GM13977 (cell line): ENCODE measurements around the gene RNF34.

ENCODE experiments used
- DNase-seq: peaks from one replicate; pipeline ENCODE4 v3.0.0; 2012; ENCODE audit warnings: low spot score
- CTCF ChIP-seq: IDR thresholded peaks from 2 replicates; pipeline ENCODE4 v1.5.1; 2012; ENCODE audit warnings: mild to moderate bottlenecking, control low read depth; ENCODE audit not compliant: insufficient read depth; ENCODE audit errors: extremely low read depth, missing control alignments
- in situ Hi-C: fragments of 300-500 bp; cut with MboI; formaldehyde crosslinking; loops from one replicate; pipeline ENCODE4 v1.12.0; 2022; ENCODE audit warnings: low sequenced_read_pairs, low pct_unique_long_range_greater_than_20kb, mixed read lengths, inconsistent platforms; ENCODE audit not compliant: unreplicated experiment

RNF34 gene

GRCh38 chr12:121443193-121443870 lies 43.4 kb downstream of the RNF34 start:
- peak; percentile 92 for TF ChIP-seq CTCF
- in situ Hi-C loops = loop anchor here (25.0 kb wide), 1 partner anchor 381 kb away; no protein-coding TSS in a partner anchor
- peak; percentile 92 for DNase-seq

- peak; percentile 12 for DNase-seq
- no peak for TF ChIP-seq CTCF
- in situ Hi-C loops = loop anchor here (25.0 kb wide), 1 partner anchor 382 kb away; no protein-coding TSS in a partner anchor
Observed at GRCh38 chr12:121443911-121444841, 44.3 kb downstream of the RNF34 start.

GRCh38 chr12:121444842-121445202 lies 44.9 kb downstream of the RNF34 start:
- no peak for TF ChIP-seq CTCF
- peak; percentile 31 for DNase-seq
- in situ Hi-C loops = loop anchor here (25.0 kb wide), 1 partner anchor 383 kb away; no protein-coding TSS in a partner anchor

GRCh38 chr12:121446750-121447149 lies 46.8 kb downstream of the RNF34 start:
- in situ Hi-C loops = loop anchor here (25.0 kb wide), 1 partner anchor 384 kb away; no protein-coding TSS in a partner anchor
- DNase-seq = no peak
- no peak for TF ChIP-seq CTCF

GRCh38 chr12:121448771-121449315 lies 48.9 kb downstream of the RNF34 start:
- TF ChIP-seq CTCF = no peak
- in situ Hi-C loops = loop anchor here (25.0 kb wide), 1 partner anchor 387 kb away; no protein-coding TSS in a partner anchor
- no peak for DNase-seq

GRCh38 chr12:121451961-121452339 lies 52.0 kb downstream of the RNF34 start:
- in situ Hi-C loops = no loop called here
- no peak for TF ChIP-seq CTCF
- DNase-seq = peak; percentile 24
